Mesothelial cell of epicardium (in vitro differentiated cells): ENCODE results near the gene SLC1A3. TPM values are rescaled to one million over a fixed set of nuclear protein-coding genes. Genes with fewer than 3 reads are reported as not detected.

Source experiments
- DNase-seq, 2 experiments: peaks; one replicate each; pipeline ENCODE4 v3.0.0; 2021; ENCODE audit warnings: low spot score in 2 of 2; ENCODE audit not compliant: unreplicated experiment in 2 of 2
- H3K27ac Mint-ChIP-seq: 2 replicates; pipeline ENCODE4 v1.8.0; 2021; ENCODE audit warnings: mixed read lengths
- H3K27me3 Mint-ChIP-seq: 2 replicates; pipeline ENCODE4 v1.8.0; 2021; ENCODE audit warnings: low read depth, mixed read lengths
- H3K36me3 Mint-ChIP-seq: 2 replicates; pipeline ENCODE4 v1.8.0; 2021; ENCODE audit warnings: mixed read lengths
- H3K4me1 Mint-ChIP-seq: 2 replicates; pipeline ENCODE4 v1.8.0; 2021; ENCODE audit warnings: mixed read lengths
- H3K4me3 Mint-ChIP-seq: 2 replicates; pipeline ENCODE4 v1.8.0; 2021; ENCODE audit warnings: mild to moderate bottlenecking, moderate library complexity, mixed read lengths
- H3K9me3 Mint-ChIP-seq: 2 replicates; pipeline ENCODE4 v1.8.0; 2021; ENCODE audit warnings: mixed read lengths
- CTCF ChIP-seq: fragments of 200-600 bp; sonication (generic); IDR thresholded peaks from one replicate; pipeline ENCODE4 v1.5.0; 2021; ENCODE audit warnings: antibody characterized with exemption; ENCODE audit not compliant: unreplicated experiment
- total RNA-seq: library from RNA; stranded (reverse); gene quantifications from 3 replicates; pipeline ENCODE4 v1.2.1, GENCODE V29; 2021

SLC1A3 gene
- total RNA-seq, 1 donor from 2014 or later, result 56.3 TPM

GRCh38 chr5:36679221-36679989 lies 73.0 kb downstream of the SLC1A3 start:
- no peaks in the 10 kb centered on the region for H3K27me3 Mint-ChIP-seq
- no peak for TF ChIP-seq CTCF
- no peaks in the 10 kb centered on the region for H3K4me1 Mint-ChIP-seq
- H3K36me3 Mint-ChIP-seq, result peaks cover 38% of the 10 kb centered on the region
- no peak overlapping the region for H3K4me3 Mint-ChIP-seq
- DNase-seq, result no peak
- no peaks in the 10 kb centered on the region for H3K9me3 Mint-ChIP-seq
- H3K27ac Mint-ChIP-seq, result no peak overlapping the region

GRCh38 chr5:36680066-36680465 lies 73.7 kb downstream of the SLC1A3 start:
- Mint-ChIP-seq H3K4me3 (no peak overlapping the region), H3K9me3 (no peaks in the 10 kb centered on the region), H3K4me1 (no peaks in the 10 kb centered on the region), H3K27me3 (no peaks in the 10 kb centered on the region), H3K36me3 (peaks cover 38% of the 10 kb centered on the region), H3K27ac (no peak overlapping the region)
- no peak for TF ChIP-seq CTCF
- no peak for DNase-seq

- no peak for TF ChIP-seq CTCF
- Mint-ChIP-seq H3K27me3 (no peaks in the 10 kb centered on the region), H3K4me3 (no peak overlapping the region), H3K9me3 (no peaks in the 10 kb centered on the region), H3K4me1 (no peaks in the 10 kb centered on the region), H3K27ac (no peak overlapping the region), H3K36me3 (peaks cover 40% of the 10 kb centered on the region)
- DNase-seq, result no peak
Measured at GRCh38 chr5:36681711-36682110, 75.3 kb downstream of the SLC1A3 start.

- no peak overlapping the region for H3K27ac Mint-ChIP-seq
Measured at GRCh38 chr5:36682499-36682898, 76.1 kb downstream of the SLC1A3 start.

GRCh38 chr5:36683821-36684434 lies 77.5 kb downstream of the SLC1A3 start:
- Mint-ChIP-seq H3K27me3 (no peaks in the 10 kb centered on the region), H3K4me3 (no peak overlapping the region), H3K9me3 (no peaks in the 10 kb centered on the region), H3K4me1 (no peaks in the 10 kb centered on the region), H3K27ac (peak overlapping the region; percentile 9), H3K36me3 (peaks cover 38% of the 10 kb centered on the region)
- no peak for DNase-seq
- no peak for TF ChIP-seq CTCF

More at GRCh38 chr5:36682499-36682898, 76.1 kb downstream of the SLC1A3 start:
- no peaks in the 10 kb centered on the region for H3K4me1 Mint-ChIP-seq
- H3K4me3 Mint-ChIP-seq, result no peak overlapping the region
- H3K36me3 Mint-ChIP-seq, result peaks cover 39% of the 10 kb centered on the region
- no peaks in the 10 kb centered on the region for H3K9me3 Mint-ChIP-seq
- TF ChIP-seq CTCF, result no peak
- no peaks in the 10 kb centered on the region for H3K27me3 Mint-ChIP-seq
- DNase-seq, result no peak
